ENCODE results near the gene CNTNAP2.

- TF ChIP-seq CTCF (IDR thresholded peaks at IDR 0.05) (no peak), POLR2AphosphoS5 (IDR thresholded peaks at IDR 0.05) (no peak), POLR2A (IDR thresholded peaks at IDR 0.05) (no peak), EP300 (IDR thresholded peaks at IDR 0.05) (no peak)
Observed at GRCh38 chr7:148447221-148447849, 2330.7 kb downstream of the CNTNAP2 start.
